ENCODE data around the gene ARRDC2.

The ARRDC2 gene

GRCh38 chr19:18057557-18057956 is 49.6 kb downstream of the ARRDC2 start:
- peak in 47 of 56 donors; percentile 3 to 73 (median 37) for DNase-seq

- DNase-seq: peak in 51 of 56 donors; percentile 19 to 87 (median 70)
These were observed 50.4 kb downstream of the ARRDC2 start for GRCh38 chr19:18058208-18059009.

GRCh38 chr19:18059297-18059696 is 51.3 kb downstream of the ARRDC2 start:
- no peak for DNase-seq

GRCh38 chr19:18059902-18060301 is 51.9 kb downstream of the ARRDC2 start:
- DNase-seq: no peak

- DNase-seq: no peak
These were observed 52.5 kb downstream of the ARRDC2 start for GRCh38 chr19:18060472-18060871.

- peak in 2 of 56 donors; percentile 6 to 15 for DNase-seq
These were observed 54.1 kb downstream of the ARRDC2 start for GRCh38 chr19:18062028-18062427.

- DNase-seq: peak in 2 of 56 donors; percentile 14 to 15
These were observed 55.5 kb downstream of the ARRDC2 start for GRCh38 chr19:18063463-18063862.
